OCI-LY7 (cell line): ENCODE data around the gene MRPS27. TPM values are rescaled to one million over a fixed set of nuclear protein-coding genes. Genes with fewer than 3 reads are reported as not detected.
"Not testable (repeated sequence)": the region's sequence is repeated elsewhere in the genome, so short reads cannot be mapped to it uniquely, and the experiment has no call there.

Experiments used
- BruUV-seq: library from RNA; stranded (reverse); fragments of 400-500 nt; replicated peaks from 2 replicates; lab custom pipeline; 2021; lab: Mats Ljungman, UMichigan
- CTCF ChIA-PET: fragments of 300-600 bp; sonication (Branson Sonifier 250); formaldehyde crosslinking; loops from one replicate; lab custom pipeline; 2022; ENCODE audit warnings: antibody characterized with exemption; ENCODE audit not compliant: unreplicated experiment; lab: Charles Lee
- POLR2A ChIA-PET: fragments of 300-600 bp; sonication (Branson Sonifier 250); formaldehyde crosslinking; loops from one replicate; lab custom pipeline; 2022; ENCODE audit warnings: antibody characterized with exemption; lab: Charles Lee
- DNase-seq: peaks from one replicate; pipeline ENCODE4 v3.0.0-alpha.2; 2015; ENCODE audit warnings: low spot score
- H2AFZ ChIP-seq: fragments of 200-600 bp; sonication (generic), shearing (Covaris generic); 2 replicates; pipeline ENCODE4 v1.6.1; 2014; ENCODE audit warnings: mild to moderate bottlenecking, antibody characterized with exemption, low read length, moderate library complexity
- H3K27ac ChIP-seq: fragments of 200-600 bp; sonication (generic); 2 replicates; pipeline ENCODE4 v1.5.1; 2014; ENCODE audit warnings: mixed run types, low read depth, mild to moderate bottlenecking, moderate library complexity, low read length, inconsistent platforms; ENCODE audit not compliant: poor library complexity, severe bottlenecking
- H3K36me3 ChIP-seq: fragments of 200-600 bp; sonication (generic); 2 replicates; pipeline ENCODE4 v1.6.1; 2014; ENCODE audit warnings: mild to moderate bottlenecking, antibody characterized with exemption, low read length, moderate library complexity, mixed read lengths; ENCODE audit not compliant: insufficient read depth
- H3K4me1 ChIP-seq: fragments of 200-600 bp; sonication (generic); 2 replicates; pipeline ENCODE4 v1.5.1; 2014; ENCODE audit warnings: mild to moderate bottlenecking, low read length; ENCODE audit not compliant: insufficient read depth, poor library complexity, severe bottlenecking
- H3K4me2 ChIP-seq: fragments of 200-600 bp; sonication (generic); 2 replicates; pipeline ENCODE4 v1.6.1; 2014; ENCODE audit warnings: mild to moderate bottlenecking, low read length
- H3K4me3 ChIP-seq: fragments of 200-600 bp; sonication (generic); 2 replicates; pipeline ENCODE4 v1.5.1; 2014; ENCODE audit warnings: mild to moderate bottlenecking, low read depth, low read length; ENCODE audit not compliant: poor library complexity, severe bottlenecking
- H3K79me2 ChIP-seq: fragments of 200-600 bp; sonication (generic); 2 replicates; pipeline ENCODE4 v1.6.1; 2016; ENCODE audit warnings: low read depth, mild to moderate bottlenecking, low read length, moderate library complexity, mixed read lengths; ENCODE audit not compliant: insufficient read depth
- H3K9me2 ChIP-seq: fragments of 200-600 bp; sonication (generic); 2 replicates; pipeline ENCODE4 v1.6.1; 2016; ENCODE audit warnings: mild to moderate bottlenecking, low read length, mixed read lengths; ENCODE audit not compliant: insufficient read depth
- H3K9me3 ChIP-seq: fragments of 200-600 bp; sonication (generic); 2 replicates; pipeline ENCODE4 v1.6.1; 2014; ENCODE audit warnings: mild to moderate bottlenecking, mixed run types, low read length, mixed read lengths
- H4K20me1 ChIP-seq: fragments of 200-600 bp; sonication (generic); 2 replicates; pipeline ENCODE4 v1.6.1; 2014; ENCODE audit warnings: mild to moderate bottlenecking, antibody characterized with exemption, low read length, moderate library complexity, mixed read lengths; ENCODE audit not compliant: insufficient read depth
- CTCF ChIP-seq: fragments of 200-600 bp; sonication (generic); conservative IDR thresholded peaks from 2 replicates; pipeline ENCODE4 v1.5.1; 2014; ENCODE audit warnings: mild to moderate bottlenecking, antibody characterized with exemption, low read length, moderate library complexity, mixed read lengths
- EZH2phosphoT487 ChIP-seq: fragments of 200-600 bp; sonication (generic); IDR thresholded peaks from 2 replicates; pipeline ENCODE4 v1.6.1; 2018; ENCODE audit warnings: low read depth, borderline replicate concordance, mild to moderate bottlenecking, mixed run types, antibody characterized with exemption, low read length, moderate library complexity, mixed read lengths
- intact Hi-C: fragments of 100-400 bp; cut with micrococcal nuclease; formaldehyde crosslinking; loops from one replicate; pipeline ENCODE4 v1.10.0; 2022; ENCODE audit not compliant: unreplicated experiment
- microRNA-seq: library from miRNA; unstranded; fragments of <30 nt; microRNA quantifications from one replicate; pipeline ENCODE4 v1.2.0, GENCODE V29; 2022; ENCODE audit warnings: borderline replicate concordance
- small RNA-seq: library from RNA; depleted of rRNA; stranded (forward); fragments of <200 nt; gene quantifications from one replicate; pipeline ENCODE3, GENCODE V24; 2014
- total RNA-seq, 2 experiments: library from RNA; depleted of rRNA in 1 of 2; stranded (reverse); fragments of >200 nt in 1 of 2; shearing (Covaris generic) in 1 of 2; gene quantifications; 2 replicates each; pipeline ENCODE4 v1.2.3, GENCODE V29; 2014 to 2022

Gene MRPS27
- total RNA-seq, 2 experiments from 2014 or later = 62.6 to 70.9 TPM

- Histone ChIP-seq H3K36me3 (no peaks in the 10 kb centered on the region), H3K9me3 (no peaks in the 10 kb centered on the region), H2AFZ (no peak overlapping the region), H3K27ac (no peak overlapping the region), H3K9me2 (no peaks in the 10 kb centered on the region), H3K4me2 (no peak overlapping the region), H3K4me3 (no peak overlapping the region), H3K4me1 (no peaks in the 10 kb centered on the region), H3K79me2 (no peaks in the 10 kb centered on the region), H4K20me1 (no peaks in the 10 kb centered on the region)
- intact Hi-C loops = no loop called here
- BruUV-seq = no TSS peak
- no peak for DNase-seq
- ChIA-PET POLR2A (no interaction called here), CTCF (no interaction called here)
- TF ChIP-seq EZH2phosphoT487 (no peak), CTCF (no peak)
Measured at GRCh38 chr5:72171667-72172066, 148.4 kb downstream of the MRPS27 start.

- H3K4me2 ChIP-seq, H3K36me3 ChIP-seq, H3K4me3 ChIP-seq, H2AFZ ChIP-seq, H3K4me1 ChIP-seq, H3K79me2 ChIP-seq, CTCF ChIA-PET, DNase-seq, BruUV-seq, H3K27ac ChIP-seq, H4K20me1 ChIP-seq, H3K9me3 ChIP-seq, intact Hi-C loops, H3K9me2 ChIP-seq: not testable (repeated sequence)
- POLR2A ChIA-PET = interaction anchor here (1.5 kb wide), 1 partner anchor 37 kb away, joined by 3 read pairs; no protein-coding TSS in a partner anchor
Measured at GRCh38 chr5:72171181-72171580, 148.9 kb downstream of the MRPS27 start.

GRCh38 chr5:72170101-72170500, 149.9 kb downstream of the MRPS27 start:
- Histone ChIP-seq H3K27ac (no peak overlapping the region), H3K4me3 (no peak overlapping the region), H3K79me2 (no peaks in the 10 kb centered on the region), H3K9me2 (no peaks in the 10 kb centered on the region), H3K4me1 (no peaks in the 10 kb centered on the region), H4K20me1 (no peaks in the 10 kb centered on the region), H2AFZ (no peak overlapping the region), H3K9me3 (no peaks in the 10 kb centered on the region), H3K36me3 (no peaks in the 10 kb centered on the region), H3K4me2 (no peak overlapping the region)
- no peak for TF ChIP-seq EZH2phosphoT487
- no peak for TF ChIP-seq CTCF
- ChIA-PET POLR2A (interaction anchor here (1.5 kb wide), 1 partner anchor 38 kb away, joined by 3 read pairs; no protein-coding TSS in a partner anchor), CTCF (no interaction called here)
- intact Hi-C loops = no loop called here
- BruUV-seq = no TSS peak
- no peak for DNase-seq

Small RNAs within 50 kb of the gene (microRNA-seq; reads per million reads assigned to microRNA genes)
- gene MIR4803 = not detected

Small RNAs within 50 kb of the gene (small RNA-seq; reads per million reads assigned to genes)
- gene MIR4803 (not detected), gene RN7SL153P (not detected)

Other genes with a start within 250 kb of the MRPS27 start
- gene MAP1B, start 212.8 kb downstream of the MRPS27 start, total RNA-seq (2014; rRNA removed; shearing (Covaris generic)) = not detected in 2 replicates
- gene MAP1B, start 212.8 kb downstream of the MRPS27 start, total RNA-seq (2022) = 0.06 TPM in 1 of 2 replicates, not detected in the other
- 11.7 and 14.1 TPM in 2 replicates for gene PTCD2, start 133 bp upstream of the MRPS27 start, total RNA-seq (2014; rRNA removed; shearing (Covaris generic))
- 15.5 and 17.9 TPM in 2 replicates for gene PTCD2, start 133 bp upstream of the MRPS27 start, total RNA-seq (2022)
- not detected in 2 replicates for gene ZNF366, start 187.2 kb upstream of the MRPS27 start, total RNA-seq (2014; rRNA removed; shearing (Covaris generic))
- gene ZNF366, start 187.2 kb upstream of the MRPS27 start, total RNA-seq (2022) = not detected in 2 replicates